GM19467 (cell line): ENCODE results near the gene AMN.
"Not testable (repeated sequence)": the region's sequence is repeated elsewhere in the genome, so short reads cannot be mapped to it uniquely, and the experiment has no call there.

Experiments used
- ATAC-seq: cut with Tn5 transposase; IDR thresholded peaks from one replicate; pipeline ENCODE4 v1.9.1; 2021; ENCODE audit warnings: mild to moderate bottlenecking, moderate library complexity; ENCODE audit not compliant: unreplicated experiment

The AMN gene

GRCh38 chr14:102911991-102912761 lies 10.3 kb upstream of the AMN start:
- ATAC-seq: no peak

GRCh38 chr14:102913341-102914211 lies 8.9 kb upstream of the AMN start:
- no peak for ATAC-seq

- ATAC-seq: no peak
Observed at GRCh38 chr14:102914474-102915291, 7.8 kb upstream of the AMN start.

- no peak for ATAC-seq
Observed at GRCh38 chr14:102915292-102916110, 7.0 kb upstream of the AMN start.

- no peak for ATAC-seq
Observed at GRCh38 chr14:102916347-102917055, 6.0 kb upstream of the AMN start.

- ATAC-seq: no peak
Observed at GRCh38 chr14:102917056-102917385, 5.4 kb upstream of the AMN start.

- ATAC-seq: no peak
Observed at GRCh38 chr14:102917469-102918211, 4.8 kb upstream of the AMN start.

GRCh38 chr14:102918438-102918837 lies 4.0 kb upstream of the AMN start:
- ATAC-seq: no peak

GRCh38 chr14:102920273-102920997 lies 2.0 kb upstream of the AMN start:
- no peak for ATAC-seq

- ATAC-seq: no peak
Observed at GRCh38 chr14:102920998-102921304, 1.5 kb upstream of the AMN start.

- no peak for ATAC-seq
Observed at GRCh38 chr14:102923201-102923924, 900 bp downstream of the AMN start.

- no peak for ATAC-seq
Observed at GRCh38 chr14:102923925-102924486, 1.5 kb downstream of the AMN start.

- no peak for ATAC-seq
Observed at GRCh38 chr14:102924632-102925588, 2.4 kb downstream of the AMN start.

- no peak for ATAC-seq
Observed at GRCh38 chr14:102925646-102926045, 3.2 kb downstream of the AMN start.

GRCh38 chr14:102926104-102926503 lies 3.6 kb downstream of the AMN start:
- no peak for ATAC-seq

GRCh38 chr14:102926840-102927239 lies 4.4 kb downstream of the AMN start:
- not testable (repeated sequence) for ATAC-seq
